WERI-Rb-1 (cell line): ENCODE measurements around the gene NT5E.
"Not testable (repeated sequence)": the region's sequence is repeated elsewhere in the genome, so short reads cannot be mapped to it uniquely, and the experiment has no call there.

Experiments
- DNase-seq: peaks from one replicate; pipeline ENCODE4 v3.0.0-alpha.2; 2020
- H3K27ac ChIP-seq: fragments of 250-450 bp; sonication (Bioruptor Pico); 2 replicates; pipeline ENCODE4 v1.5.1; 2020; ENCODE audit warnings: mild to moderate bottlenecking, moderate library complexity
- H3K27me3 ChIP-seq: fragments of 250-450 bp; sonication (Bioruptor Pico); 2 replicates; pipeline ENCODE4 v1.5.1; 2021; ENCODE audit warnings: mild to moderate bottlenecking, low read depth, moderate library complexity; ENCODE audit not compliant: insufficient read depth, severe bottlenecking
- H3K36me3 ChIP-seq: fragments of 250-450 bp; sonication (Bioruptor Pico); 2 replicates; pipeline ENCODE4 v1.5.1; 2020; ENCODE audit warnings: mild to moderate bottlenecking, moderate library complexity
- H3K4me3 ChIP-seq: 2 replicates; pipeline ENCODE4 v1.5.1; 2011; ENCODE audit warnings: low read depth, mild to moderate bottlenecking, control low read depth, low read length
- H3K9me3 ChIP-seq: fragments of 250-450 bp; sonication (Bioruptor Pico); 2 replicates; pipeline ENCODE4 v1.5.1; 2021; ENCODE audit warnings: mild to moderate bottlenecking, moderate library complexity; ENCODE audit not compliant: severe bottlenecking
- TF ChIP-seq, protein P1 (sequence below): IDR thresholded peaks from 2 replicates; pipeline ENCODE4 v1.5.1; 2011; ENCODE audit warnings: low read depth, mild to moderate bottlenecking, control low read depth, inconsistent platforms, low read length

The NT5E gene

GRCh38 chr6:85403331-85404015 is 46.4 kb upstream of the NT5E start:
- Histone ChIP-seq H3K27me3 (peaks cover 58% of the 10 kb centered on the region), H3K4me3 (no peak overlapping the region)
- no peak for DNase-seq

DNA sequence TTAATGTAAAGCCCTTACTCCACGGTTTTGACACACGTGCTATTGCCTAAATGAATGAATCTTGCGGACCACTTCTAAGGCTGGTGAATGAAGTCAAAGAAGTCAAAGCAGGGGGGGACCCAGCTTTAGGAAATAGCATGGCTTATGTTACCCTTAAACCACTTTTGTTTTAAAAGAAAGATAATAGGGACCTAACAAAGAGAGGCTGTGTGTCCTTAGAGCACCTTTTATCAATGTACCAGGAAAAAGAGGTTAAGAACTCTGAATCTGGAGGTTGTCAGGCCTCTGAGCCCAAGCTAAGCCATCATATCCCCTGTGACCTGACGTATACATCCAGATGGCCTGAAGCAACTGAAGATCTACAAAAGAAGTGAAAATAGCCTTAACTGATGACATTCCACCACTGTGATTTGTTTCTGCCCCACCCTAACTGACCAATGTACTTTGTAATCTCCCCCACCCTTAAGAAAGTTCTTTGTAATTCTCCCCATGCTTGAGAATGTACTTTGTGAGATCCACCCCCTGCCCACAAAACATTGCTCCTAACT is 45.8 kb upstream of the NT5E start:
- not testable (repeated sequence) for H3K27ac ChIP-seq, H3K4me3 ChIP-seq

More at GRCh38 chr6:85403331-85404015, 46.4 kb upstream of the NT5E start:
- no peaks in the 10 kb centered on the region for H3K9me3 ChIP-seq
- no peaks in the 10 kb centered on the region for H3K36me3 ChIP-seq
- H3K27ac ChIP-seq: no peak overlapping the region
- TF ChIP-seq, protein P1, sequence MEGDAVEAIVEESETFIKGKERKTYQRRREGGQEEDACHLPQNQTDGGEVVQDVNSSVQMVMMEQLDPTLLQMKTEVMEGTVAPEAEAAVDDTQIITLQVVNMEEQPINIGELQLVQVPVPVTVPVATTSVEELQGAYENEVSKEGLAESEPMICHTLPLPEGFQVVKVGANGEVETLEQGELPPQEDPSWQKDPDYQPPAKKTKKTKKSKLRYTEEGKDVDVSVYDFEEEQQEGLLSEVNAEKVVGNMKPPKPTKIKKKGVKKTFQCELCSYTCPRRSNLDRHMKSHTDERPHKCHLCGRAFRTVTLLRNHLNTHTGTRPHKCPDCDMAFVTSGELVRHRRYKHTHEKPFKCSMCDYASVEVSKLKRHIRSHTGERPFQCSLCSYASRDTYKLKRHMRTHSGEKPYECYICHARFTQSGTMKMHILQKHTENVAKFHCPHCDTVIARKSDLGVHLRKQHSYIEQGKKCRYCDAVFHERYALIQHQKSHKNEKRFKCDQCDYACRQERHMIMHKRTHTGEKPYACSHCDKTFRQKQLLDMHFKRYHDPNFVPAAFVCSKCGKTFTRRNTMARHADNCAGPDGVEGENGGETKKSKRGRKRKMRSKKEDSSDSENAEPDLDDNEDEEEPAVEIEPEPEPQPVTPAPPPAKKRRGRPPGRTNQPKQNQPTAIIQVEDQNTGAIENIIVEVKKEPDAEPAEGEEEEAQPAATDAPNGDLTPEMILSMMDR: no peak

DNA sequence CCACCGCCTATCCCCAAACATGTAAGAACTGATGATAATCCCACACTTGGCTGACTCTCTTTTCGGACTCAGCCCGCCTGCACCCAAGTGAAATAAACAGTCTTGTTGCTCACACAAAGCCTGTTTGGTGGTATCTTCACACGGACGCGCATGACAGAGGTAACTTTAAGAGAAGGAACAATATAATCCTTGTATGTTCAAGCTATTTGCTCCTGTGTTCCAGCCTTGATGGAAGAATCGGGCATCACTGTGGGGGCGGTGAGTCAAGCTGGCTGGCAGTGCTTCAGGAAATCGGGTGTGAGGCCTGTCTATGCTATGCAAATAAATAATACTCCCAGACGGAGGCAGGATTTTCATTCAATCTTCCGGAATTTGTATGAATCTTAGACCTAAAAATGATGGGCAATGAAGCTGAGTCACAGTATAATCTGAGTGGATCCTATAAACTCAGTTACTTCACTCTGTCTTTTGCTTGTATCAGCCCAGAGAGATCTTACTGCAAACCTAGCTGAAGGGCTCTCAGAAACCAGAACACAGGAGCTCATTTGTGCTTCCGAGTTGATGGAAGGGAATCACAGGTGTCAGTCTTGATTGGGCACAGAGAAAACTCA is 45.2 kb upstream of the NT5E start:
- no peak overlapping the region for H3K27ac ChIP-seq
- no peaks in the 10 kb centered on the region for H3K9me3 ChIP-seq
- no peak overlapping the region for H3K4me3 ChIP-seq

More for the DNA sequence above, 45.8 kb upstream of the NT5E start:
- peaks cover 56% of the 10 kb centered on the region for H3K27me3 ChIP-seq
- H3K9me3 ChIP-seq, H3K36me3 ChIP-seq, DNase-seq: not testable (repeated sequence)

DNA sequence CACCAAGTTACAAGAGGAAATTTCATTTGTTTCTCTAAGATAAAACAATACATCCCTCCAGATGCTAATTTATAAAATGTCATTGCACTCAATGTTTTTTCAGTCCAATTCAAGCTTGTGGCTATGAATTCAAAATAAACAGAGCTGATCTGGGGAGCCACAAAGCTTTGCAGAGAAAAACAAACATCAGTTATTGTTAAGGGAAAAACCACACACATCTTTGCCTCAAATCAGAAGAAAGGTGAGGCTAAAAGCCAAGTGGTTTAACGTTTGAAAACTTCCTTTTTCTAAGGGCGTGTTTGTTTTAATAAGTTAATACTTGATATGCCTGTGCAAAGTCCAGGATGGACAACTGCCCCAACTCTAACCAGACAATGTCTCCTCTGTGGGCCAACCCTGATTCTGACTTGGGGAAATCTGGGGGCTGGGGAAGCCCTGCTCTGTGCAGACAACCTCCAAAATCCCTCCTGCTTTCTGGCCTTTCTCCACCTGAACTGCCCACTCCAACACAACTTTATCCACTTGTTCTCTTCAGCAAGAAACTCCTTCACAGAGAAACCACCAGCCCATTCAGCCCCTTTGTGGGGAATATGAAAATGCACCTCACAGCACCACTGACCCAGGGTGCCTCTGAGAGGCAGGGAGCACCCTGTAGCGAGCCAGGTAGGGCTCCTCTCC is 44.6 kb upstream of the NT5E start:
- TF ChIP-seq, protein P1: no peak
- no peak for DNase-seq
- Histone ChIP-seq H3K4me3 (no peak overlapping the region), H3K27me3 (peaks cover 60% of the 10 kb centered on the region), H3K27ac (no peak overlapping the region), H3K36me3 (no peaks in the 10 kb centered on the region), H3K9me3 (no peaks in the 10 kb centered on the region)

More for the DNA sequence above, 45.2 kb upstream of the NT5E start:
- TF ChIP-seq, protein P1: no peak
- Histone ChIP-seq H3K27me3 (peaks cover 58% of the 10 kb centered on the region), H3K36me3 (no peaks in the 10 kb centered on the region)
- no peak for DNase-seq

DNA sequence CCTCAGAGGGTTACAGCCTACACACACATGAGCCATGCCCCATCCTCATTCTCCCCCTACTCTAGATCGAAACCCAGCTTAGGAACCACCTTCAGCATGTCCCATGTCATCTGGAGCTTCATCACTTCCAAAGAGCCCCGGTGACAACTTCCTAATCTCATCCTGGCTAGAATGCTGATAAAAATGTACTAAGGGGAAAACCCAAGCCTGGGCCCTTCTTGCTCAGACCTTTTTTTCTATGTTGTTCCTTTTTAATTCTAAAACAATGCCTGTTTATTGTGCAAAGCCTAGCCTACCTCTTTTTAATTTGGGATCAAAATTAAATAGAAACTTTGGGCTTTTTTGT is 44.1 kb upstream of the NT5E start:
- H3K27me3 ChIP-seq: peaks cover 59% of the 10 kb centered on the region
- no peaks in the 10 kb centered on the region for H3K9me3 ChIP-seq
- TF ChIP-seq, protein P1: no peak
- no peaks in the 10 kb centered on the region for H3K36me3 ChIP-seq
- no peak overlapping the region for H3K4me3 ChIP-seq
- H3K27ac ChIP-seq: no peak overlapping the region
- no peak for DNase-seq

GRCh38 chr6:85406641-85407075 is 43.2 kb upstream of the NT5E start:
- H3K27me3 ChIP-seq: peaks cover 59% of the 10 kb centered on the region
- TF ChIP-seq, protein P1: no peak
- no peaks in the 10 kb centered on the region for H3K36me3 ChIP-seq
- no peak for DNase-seq
- H3K4me3 ChIP-seq: no peak overlapping the region
- H3K9me3 ChIP-seq: no peaks in the 10 kb centered on the region
- H3K27ac ChIP-seq: no peak overlapping the region
